Jurkat, Clone E6-1 (cell line): ENCODE results near the gene HIVEP3.

Experiments used
- DNase-seq: peaks from one replicate; pipeline ENCODE4 v3.0.0-alpha.2; 2011; ENCODE audit warnings: low read depth, low spot score
- H3K4me3 ChIP-seq: 2 replicates; pipeline ENCODE4 v1.5.1; 2011; ENCODE audit warnings: mild to moderate bottlenecking, low read length, control low read depth, moderate library complexity

The HIVEP3 gene

GRCh38 chr1:41622859-41623732, 295.6 kb downstream of the HIVEP3 start:
- no peak for DNase-seq
- H3K4me3 ChIP-seq, result no peak overlapping the region

- DNase-seq, result no peak
- H3K4me3 ChIP-seq, result no peak overlapping the region
Observed at GRCh38 chr1:41622402-41622801, 296.3 kb downstream of the HIVEP3 start.

- DNase-seq, result no peak
Observed at GRCh38 chr1:41621791-41622190, 296.9 kb downstream of the HIVEP3 start.

DNA sequence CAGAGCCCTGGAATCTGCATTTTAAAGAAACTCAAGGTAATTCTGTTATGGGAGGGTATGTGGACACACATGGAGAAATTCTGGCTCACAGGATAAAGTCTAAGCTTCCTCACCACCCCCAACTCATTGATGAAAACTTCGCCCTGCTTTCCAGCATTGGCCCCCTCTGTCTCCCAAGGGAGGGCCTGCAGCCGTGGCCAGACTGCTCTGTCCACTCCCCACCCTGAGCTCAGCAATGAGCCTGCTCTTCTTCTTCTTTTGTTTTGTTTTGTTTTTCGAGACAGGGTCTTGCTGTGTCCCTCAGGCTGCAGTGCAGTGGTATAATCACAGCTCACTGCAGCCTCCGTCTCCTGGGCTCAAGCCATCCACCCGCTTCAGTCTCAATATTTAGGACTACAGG, 297.5 kb downstream of the HIVEP3 start:
- no peak for DNase-seq
- no peak overlapping the region for H3K4me3 ChIP-seq

More at GRCh38 chr1:41621791-41622190, 296.9 kb downstream of the HIVEP3 start:
- no peak overlapping the region for H3K4me3 ChIP-seq

- no peak for DNase-seq
- no peak overlapping the region for H3K4me3 ChIP-seq
Observed at GRCh38 chr1:41620365-41621169, 298.2 kb downstream of the HIVEP3 start.

DNA sequence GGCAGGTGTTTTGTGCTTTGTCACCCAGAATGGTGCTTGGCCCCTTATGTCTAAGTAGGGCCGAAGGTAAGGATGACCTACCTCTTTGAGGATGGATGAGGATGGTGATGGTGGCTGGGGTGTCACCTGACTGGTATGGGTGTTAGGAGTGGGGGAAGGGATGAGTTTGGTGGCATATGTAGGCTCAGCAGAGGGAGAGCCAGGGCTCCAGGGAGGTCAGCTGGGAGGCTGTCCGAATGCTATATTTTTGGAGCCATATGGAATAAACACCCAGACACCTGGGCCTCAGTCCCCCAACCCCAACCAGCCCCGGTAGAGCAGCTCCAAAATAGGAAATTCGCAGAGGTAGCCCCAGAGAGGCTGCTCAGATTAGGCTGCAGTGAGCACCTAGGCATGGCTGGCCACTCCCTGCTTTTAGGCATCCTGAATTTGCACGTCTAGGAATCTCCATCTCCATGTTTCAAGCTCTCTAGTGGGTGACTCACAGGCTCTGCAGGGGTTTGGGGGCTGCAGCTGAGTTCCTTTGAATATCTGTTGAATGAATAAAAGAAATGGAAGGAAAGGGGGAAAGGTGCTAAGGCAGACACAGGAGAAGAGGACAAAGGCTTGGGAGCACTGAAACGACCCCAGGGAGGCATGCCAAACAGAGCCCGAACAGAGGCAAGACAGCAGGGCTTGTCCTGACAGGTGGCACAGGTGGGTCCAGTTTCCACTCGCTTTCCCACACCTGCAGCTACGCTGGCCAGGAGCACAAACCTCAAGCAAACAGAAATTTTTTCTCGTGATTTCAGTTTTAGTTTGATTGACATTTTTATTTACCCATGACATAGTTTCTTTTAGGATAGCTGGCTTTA, 299.0 kb downstream of the HIVEP3 start:
- H3K4me3 ChIP-seq, result no peak overlapping the region
- DNase-seq, result no peak

GRCh38 chr1:41618871-41619270, 299.9 kb downstream of the HIVEP3 start:
- no peak for DNase-seq
- no peak overlapping the region for H3K4me3 ChIP-seq

GRCh38 chr1:41618066-41618825, 300.5 kb downstream of the HIVEP3 start:
- DNase-seq, result no peak
- no peak overlapping the region for H3K4me3 ChIP-seq

DNA sequence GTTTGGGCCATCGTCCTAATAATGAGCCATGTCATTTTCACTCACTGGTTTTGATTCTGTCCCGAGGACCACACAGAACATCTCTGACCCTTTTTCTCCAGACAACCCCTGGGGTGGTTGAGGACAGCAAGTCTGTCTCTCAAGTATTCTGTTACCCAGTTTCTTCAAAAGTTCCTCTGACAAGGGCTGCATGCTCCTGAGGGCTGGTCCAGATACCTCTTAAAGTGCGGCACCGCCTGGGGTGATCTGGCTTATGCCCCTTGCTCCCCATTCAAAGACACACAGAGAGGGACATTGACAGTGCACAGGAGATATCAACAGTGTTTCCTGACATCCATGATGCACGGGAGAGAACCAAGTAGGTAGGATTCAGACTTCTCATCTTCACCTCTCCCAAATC, 301.4 kb downstream of the HIVEP3 start:
- DNase-seq, result no peak
- H3K4me3 ChIP-seq, result no peak overlapping the region

DNA sequence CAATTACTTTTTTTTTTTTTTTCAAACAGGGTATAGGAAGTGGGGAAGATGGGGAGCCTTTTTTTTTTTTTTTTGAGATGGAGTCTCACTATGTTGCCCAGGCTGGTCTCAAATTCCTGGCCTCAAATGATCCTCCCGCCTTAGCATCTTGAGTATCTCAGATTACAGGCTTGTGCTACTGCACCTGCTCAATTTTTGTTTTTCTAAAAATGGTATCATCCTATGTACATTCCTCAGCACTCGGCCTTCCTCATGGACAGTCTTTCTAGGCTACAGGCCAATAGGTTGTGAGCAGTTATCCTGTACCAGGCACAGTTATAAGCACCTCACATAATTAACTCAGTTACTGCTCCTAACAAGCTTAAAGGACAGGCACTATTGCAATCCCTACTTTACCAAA, 302.2 kb downstream of the HIVEP3 start:
- no peak overlapping the region for H3K4me3 ChIP-seq
- DNase-seq, result no peak

DNA sequence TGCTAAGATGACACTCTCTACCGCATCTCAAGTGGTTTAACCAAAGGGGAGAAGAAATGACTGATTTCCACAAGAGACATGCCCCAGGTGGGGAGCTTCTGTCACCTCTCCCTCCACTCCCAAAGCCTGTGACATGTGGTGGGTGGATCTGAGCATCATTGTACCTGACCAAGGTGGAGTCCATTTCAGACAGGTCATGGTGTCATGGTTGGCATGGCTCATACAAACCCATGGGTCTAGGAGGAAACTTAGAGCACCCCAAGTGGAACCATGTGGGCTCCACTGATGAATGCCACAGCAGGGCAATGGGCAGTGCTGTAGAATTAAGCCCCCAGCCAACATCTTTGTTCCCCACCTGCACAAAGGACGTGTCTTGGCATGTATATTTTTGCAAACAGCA, 302.7 kb downstream of the HIVEP3 start:
- no peak for DNase-seq
- no peak overlapping the region for H3K4me3 ChIP-seq

- H3K4me3 ChIP-seq, result no peak overlapping the region
- DNase-seq, result no peak
Observed at GRCh38 chr1:41615316-41615715, 303.4 kb downstream of the HIVEP3 start.

- H3K4me3 ChIP-seq, result no peak overlapping the region
- no peak for DNase-seq
Observed at GRCh38 chr1:41614818-41615217, 303.9 kb downstream of the HIVEP3 start.

GRCh38 chr1:41613689-41614574, 304.8 kb downstream of the HIVEP3 start:
- no peak for DNase-seq
- no peak overlapping the region for H3K4me3 ChIP-seq

GRCh38 chr1:41612953-41613352, 305.8 kb downstream of the HIVEP3 start:
- H3K4me3 ChIP-seq, result no peak overlapping the region
- DNase-seq, result no peak

DNA sequence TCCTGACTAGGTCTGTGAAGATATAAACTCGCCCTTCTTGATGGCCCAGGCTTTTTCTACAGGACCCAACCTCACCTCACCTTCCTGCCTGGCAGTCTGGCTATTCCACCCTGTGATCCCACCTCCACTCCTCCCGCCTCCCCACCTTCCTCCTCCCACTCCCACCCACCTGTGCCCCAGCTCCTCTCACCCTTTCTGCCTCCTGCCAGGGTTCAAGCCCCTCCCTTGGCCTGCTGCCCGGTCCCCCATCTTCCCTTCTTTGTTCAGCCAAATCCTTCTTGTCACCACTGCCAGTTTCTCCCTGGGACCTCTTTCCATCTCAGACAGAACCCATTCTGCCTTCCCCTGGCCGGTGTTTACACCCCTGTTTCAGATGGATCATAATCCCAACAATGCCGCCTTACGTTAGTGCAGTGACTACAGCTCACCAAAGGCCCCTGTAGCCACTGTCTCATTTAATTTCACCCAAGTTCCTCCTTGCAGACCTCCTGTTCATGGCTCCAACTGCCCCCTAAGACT, 306.7 kb downstream of the HIVEP3 start:
- no peak overlapping the region for H3K4me3 ChIP-seq
- no peak for DNase-seq

DNA sequence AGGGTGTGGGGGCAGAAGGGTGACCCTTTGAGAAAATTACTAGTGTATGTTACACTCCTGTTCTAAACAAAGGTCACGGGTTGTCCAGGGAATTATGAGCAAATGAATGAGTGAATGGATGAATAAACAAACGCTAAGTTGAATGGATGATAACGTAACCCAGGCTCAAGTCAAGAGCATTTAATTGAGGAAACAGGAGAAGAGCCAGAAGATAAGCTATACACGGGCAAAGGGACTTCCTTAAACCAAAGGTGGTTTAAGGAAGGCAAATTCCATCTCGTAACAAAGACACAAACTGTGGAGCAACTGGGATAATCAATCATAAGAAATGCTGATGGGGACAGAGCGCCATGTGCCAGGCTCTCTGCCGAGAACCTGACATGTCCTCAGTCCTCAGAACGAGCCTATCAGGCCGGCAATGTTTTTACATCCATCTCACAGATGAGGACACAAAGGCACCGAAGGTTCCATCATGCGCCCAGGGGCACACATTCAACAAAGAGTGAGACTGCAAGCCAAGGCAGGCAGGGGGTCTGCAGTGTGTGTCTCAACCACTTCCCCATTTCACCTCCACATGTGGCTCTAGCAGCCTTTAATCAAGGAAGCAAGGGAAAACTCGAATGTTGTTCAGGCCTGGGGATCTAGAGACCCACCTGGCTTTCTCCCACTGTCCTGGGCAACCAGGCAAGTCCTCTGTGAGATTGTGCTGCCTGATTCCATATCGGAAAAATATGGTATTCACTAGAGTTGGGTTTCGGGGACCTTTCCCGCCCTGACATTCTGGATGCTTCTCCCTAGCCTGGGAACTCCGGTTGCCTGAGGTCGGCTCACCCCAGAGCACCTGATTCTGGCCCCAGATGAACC, 307.4 kb downstream of the HIVEP3 start:
- no peak for DNase-seq
- H3K4me3 ChIP-seq, result no peak overlapping the region
